Measurements from ENCODE around the gene SLC35A4.
A peak's percentile ranks its signal among the peaks of the same experiment; 100 is the strongest.

SLC35A4 gene, protein sequence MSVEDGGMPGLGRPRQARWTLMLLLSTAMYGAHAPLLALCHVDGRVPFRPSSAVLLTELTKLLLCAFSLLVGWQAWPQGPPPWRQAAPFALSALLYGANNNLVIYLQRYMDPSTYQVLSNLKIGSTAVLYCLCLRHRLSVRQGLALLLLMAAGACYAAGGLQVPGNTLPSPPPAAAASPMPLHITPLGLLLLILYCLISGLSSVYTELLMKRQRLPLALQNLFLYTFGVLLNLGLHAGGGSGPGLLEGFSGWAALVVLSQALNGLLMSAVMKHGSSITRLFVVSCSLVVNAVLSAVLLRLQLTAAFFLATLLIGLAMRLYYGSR

DNA sequence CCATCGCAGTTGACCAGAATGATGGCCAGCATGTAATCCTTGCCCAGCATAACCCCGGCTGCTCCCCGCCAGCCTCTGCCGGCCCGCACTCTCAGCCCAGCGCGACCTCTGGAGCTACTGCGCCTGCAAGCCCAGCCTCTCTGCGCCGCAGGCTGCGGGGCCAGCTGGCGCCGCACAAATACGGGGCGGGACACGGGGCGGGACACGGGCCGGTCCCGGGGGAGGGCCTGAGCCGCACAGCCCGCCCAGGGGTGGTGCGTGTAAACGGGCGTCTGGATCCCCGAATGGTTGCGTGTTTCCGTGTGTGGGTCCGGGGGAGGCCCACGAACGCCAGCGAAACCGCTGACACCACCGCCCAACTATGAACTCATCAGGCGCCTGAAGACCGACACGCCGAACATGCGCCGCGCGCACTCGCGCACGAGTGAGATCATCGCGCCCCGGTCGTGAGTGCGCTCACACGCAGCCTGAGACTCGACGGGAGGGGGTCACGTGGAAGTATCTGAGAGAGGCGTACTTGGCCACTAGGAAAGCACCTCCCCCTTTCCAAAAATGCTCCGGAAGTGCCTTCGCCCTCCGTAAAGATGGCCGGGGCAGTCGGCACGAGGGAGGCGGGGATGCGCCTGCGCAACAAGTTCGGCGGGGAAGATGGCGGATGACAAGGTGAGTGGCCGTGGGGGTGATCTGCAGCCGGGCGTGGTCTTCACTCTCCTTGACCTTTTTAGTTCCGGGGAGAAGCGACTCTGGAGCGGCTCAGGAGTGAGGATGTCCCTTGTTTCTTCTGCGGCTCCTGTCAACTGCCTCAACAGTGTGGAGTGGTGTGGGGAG, at the start of gene SLC35A4, which contains the start of gene APBB3:
Gene SLC35A4 (plus strand): TSS at position 633 of the 828 bp plus-strand sequence. CDS start 2,342 bp downstream, outside the sequence.
Gene APBB3 (minus strand): TSS at position 403 of the 828 bp plus-strand sequence. CDS start 353 bp downstream, at position 50.
- peak; percentile 81 for DNase-seq

GRCh38 chr5:140524003-140524402, 40.6 kb upstream of the SLC35A4 start:
- DNase-seq = no peak

DNA sequence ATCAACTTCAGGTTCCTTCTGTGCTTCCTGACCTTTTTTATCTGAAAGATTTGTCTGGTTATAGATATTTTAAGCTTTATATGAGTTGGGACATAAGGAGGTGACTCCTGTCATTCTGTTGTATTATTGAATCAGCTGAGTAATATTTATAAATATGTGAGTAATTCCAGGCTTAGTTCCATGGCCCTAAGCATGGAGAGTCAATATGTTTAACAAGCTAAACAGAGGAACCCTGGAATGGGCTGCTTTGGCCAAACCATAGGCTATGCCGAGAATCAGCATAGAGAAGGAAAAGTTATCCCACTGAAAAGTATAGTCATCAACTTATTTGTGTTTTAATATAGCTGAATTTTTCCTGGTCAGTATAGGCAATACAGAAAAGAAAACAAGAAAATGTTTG, 24.4 kb upstream of the SLC35A4 start:
- no peak for DNase-seq

DNA sequence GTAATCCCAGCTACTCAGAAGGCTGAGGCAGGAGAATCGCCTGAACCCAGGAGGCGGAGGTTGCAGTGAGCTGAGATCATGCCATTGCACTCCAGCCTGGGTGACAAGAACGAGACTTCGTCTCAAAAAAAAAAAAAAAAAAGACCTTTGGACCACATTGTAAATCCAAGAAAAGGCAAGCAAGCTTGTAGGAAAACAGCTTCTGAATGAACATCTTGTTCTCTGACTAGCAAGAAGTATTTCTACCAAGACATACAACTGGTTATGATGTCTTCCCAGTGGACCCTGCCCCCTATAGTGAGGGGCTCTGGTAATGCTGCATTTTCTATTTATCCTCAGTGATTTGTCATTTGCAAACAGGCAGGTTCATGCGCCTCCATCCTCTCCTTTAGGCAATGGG, 21.7 kb upstream of the SLC35A4 start:
- DNase-seq = no peak

DNA sequence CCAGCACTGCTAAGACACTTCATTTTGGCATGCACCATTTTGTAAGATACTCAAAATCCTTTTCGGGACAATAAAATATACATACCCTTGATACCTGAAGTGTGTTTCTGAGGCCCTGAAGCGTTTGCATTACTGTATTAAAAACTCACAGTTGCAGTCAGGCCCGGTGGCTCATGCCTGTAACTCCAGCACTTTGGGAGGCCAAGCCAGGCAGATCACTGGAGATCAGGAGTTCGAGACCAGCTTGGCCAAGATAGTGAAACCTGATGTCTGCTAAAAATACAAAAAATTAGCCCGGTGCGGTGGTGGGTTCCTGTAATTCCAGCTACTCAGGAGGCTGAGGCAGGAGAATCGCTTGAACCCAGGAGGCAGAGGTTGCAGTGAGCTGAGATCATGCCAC, 19.6 kb upstream of the SLC35A4 start:
- no peak for DNase-seq

- no peak for DNase-seq
Measured at GRCh38 chr5:140545606-140546005, 19.0 kb upstream of the SLC35A4 start.

DNA sequence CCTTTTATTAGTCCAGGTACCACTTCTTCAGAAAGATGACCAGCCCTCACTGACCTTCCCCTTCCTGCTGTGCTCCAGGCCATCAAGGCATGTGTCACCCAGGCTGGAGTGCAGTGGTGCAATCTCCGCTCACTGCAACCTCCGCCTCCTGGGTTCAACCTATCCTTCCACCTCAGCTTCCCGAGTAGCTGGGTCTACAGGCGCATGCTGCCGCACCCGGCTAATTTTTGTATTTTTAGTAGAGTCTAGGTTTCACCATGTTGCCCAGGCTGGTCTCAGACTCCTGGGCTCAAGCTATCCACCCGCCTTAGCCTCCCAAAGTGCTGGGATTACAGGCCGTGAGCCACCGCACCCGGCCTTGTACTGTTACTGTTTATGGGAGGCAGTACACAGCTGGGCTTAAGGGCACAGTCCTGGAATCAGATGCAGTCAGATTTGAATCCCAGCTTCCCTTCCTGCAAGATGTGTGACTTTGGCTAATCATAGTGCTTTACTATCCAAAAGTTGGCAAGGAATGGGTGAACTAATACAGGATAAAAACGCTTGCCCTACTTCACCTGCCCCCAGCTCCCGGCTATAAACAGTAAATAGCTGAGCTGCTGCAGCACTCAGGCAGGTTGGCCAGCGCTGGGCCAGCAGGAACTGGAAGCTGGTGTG, 17.6 kb upstream of the SLC35A4 start:
- no peak for DNase-seq

- DNase-seq = peak; percentile 31
Measured at GRCh38 chr5:140547508-140548299, 16.9 kb upstream of the SLC35A4 start, which contains the start of gene EIF4EBP3. Gene EIF4EBP3 (plus strand): TSS chr5:140547662. CDS start chr5:140547738, 76 bp downstream.

- no peak for DNase-seq
Measured at GRCh38 chr5:140548300-140548688, 16.3 kb upstream of the SLC35A4 start.

DNA sequence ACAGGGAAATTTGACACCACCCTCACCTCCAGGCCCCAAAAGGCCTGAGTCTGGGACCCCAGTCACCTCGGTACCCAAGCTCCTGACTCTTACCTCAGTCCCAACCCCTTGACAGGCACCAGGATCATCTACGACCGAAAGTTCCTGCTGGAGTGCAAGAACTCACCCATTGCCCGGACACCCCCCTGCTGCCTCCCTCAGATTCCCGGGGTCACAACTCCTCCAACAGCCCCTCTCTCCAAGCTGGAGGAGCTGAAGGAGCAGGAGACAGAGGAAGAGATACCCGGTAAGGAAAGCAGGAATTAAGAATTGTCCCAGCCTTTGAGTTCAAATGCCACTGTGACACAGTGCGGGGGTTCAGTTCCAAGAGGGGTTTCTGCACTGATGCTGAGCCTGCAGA, 15.8 kb upstream of the SLC35A4 start:
- no peak for DNase-seq

- DNase-seq = peak; percentile 1
Measured at GRCh38 chr5:140549237-140550144, 15.1 kb upstream of the SLC35A4 start.

GRCh38 chr5:140550147-140551079, 14.2 kb upstream of the SLC35A4 start:
- no peak for DNase-seq

DNA sequence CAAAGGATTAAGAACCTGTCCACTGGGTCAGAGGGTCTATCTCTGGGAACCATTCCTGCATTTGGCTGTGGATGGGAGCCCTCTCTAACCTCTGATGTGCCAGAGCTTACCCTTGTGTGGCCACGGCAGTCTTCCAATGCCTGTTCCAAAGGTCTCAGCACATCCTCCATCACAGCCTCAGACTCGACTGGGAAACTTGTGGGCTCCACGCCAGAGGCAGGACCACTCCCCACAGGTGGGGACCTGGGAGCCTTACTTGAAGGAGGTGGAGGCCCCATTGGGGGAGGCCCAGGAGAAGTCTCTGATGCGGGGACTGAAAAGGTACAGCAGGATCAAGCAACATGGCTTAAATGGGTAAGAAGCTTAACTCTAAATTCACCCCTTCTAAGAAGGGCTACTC, 12.8 kb upstream of the SLC35A4 start:
- no peak for DNase-seq

GRCh38 chr5:140553657-140554056, 11.0 kb upstream of the SLC35A4 start:
- DNase-seq = no peak

DNA sequence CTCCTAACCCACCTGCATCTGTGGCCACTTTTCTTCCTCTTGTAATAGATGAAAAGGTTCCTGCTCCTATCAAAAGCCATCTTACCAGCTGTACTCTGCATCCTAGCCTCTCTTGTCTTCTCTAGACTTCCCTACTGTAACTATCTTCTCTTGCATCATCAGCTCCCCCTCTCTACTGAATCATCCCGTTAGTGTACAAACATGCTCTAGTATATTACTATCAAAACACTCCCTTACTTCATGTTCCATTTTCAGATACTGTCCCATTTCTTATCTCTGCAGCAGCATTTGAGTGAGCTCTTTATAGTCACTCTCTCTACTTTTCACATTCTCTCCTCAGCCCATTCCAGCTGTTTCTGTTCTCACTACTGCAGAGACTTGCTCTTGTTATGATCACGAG, 10.2 kb upstream of the SLC35A4 start:
- DNase-seq = no peak

GRCh38 chr5:140555747-140556312, 8.8 kb upstream of the SLC35A4 start:
- DNase-seq = no peak

DNA sequence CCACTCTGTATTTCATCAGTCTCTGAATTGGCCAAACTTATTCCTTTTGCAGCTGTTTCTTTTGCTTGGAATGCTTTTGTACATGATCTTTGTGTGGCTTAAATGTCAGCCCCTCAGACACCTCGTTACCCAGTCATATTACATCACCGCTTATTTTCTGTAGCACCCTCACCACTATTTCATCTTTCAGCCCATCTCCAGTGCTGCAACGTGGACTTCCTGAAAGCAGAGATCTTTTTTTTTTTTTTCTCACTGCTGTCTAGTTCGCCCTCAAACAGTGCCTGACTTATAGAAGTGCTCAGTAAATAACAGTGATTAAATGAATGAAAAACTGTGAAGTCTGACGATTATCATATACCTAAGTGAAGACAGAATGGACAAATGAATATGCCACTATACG, 8.2 kb upstream of the SLC35A4 start:
- no peak for DNase-seq

- DNase-seq = peak; percentile 68
Measured at GRCh38 chr5:140557136-140557805, 7.4 kb upstream of the SLC35A4 start, which contains the start of gene SRA1. Gene SRA1 (minus strand): TSS chr5:140557473. CDS start chr5:140557452, 21 bp downstream.

GRCh38 chr5:140557965-140558364, 6.7 kb upstream of the SLC35A4 start:
- DNase-seq = no peak
